ENCODE results near the gene FAM3C.

FAM3C gene

DNA sequence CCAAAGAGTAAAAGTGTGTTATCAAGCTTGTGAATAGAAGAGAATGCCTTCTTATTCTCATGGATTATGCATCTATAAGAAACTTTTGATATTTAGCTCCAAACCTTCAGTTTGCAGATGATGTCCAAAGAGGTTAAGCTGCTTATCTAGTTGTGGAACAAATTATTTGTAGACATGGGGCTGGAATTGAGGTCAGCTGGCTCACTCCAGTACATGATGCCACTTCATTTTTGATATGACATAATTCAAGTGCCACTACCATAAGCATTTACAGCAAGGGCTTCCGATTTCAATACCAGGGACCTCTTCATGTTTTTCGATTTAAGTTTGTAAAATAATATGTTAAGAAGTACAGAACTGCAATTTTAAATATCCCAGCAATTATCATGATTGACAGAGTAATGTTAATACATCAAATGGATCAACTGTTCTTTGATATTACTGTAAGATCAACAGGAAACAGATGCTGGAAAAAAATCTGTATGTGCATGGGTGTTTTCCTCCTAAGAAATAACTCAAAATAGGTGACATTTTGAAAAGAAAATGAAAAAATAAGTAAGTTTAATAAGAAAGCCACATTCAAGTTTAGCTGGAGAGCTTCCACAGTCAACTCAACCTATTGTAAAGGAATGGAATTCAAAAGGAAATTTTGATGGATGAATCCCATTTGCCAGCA is 12.7 kb downstream of the FAM3C start:
- H3K27ac ChIP-seq = no peak overlapping the region
- no peaks in the 10 kb centered on the region for H3K9me3 ChIP-seq (ENCODE audit: severe bottlenecking)
- no peak for DNase-seq
- no peak overlapping the region for H3K4me3 ChIP-seq (ENCODE audit: low read depth, low read length)
- TF ChIP-seq, protein P1, sequence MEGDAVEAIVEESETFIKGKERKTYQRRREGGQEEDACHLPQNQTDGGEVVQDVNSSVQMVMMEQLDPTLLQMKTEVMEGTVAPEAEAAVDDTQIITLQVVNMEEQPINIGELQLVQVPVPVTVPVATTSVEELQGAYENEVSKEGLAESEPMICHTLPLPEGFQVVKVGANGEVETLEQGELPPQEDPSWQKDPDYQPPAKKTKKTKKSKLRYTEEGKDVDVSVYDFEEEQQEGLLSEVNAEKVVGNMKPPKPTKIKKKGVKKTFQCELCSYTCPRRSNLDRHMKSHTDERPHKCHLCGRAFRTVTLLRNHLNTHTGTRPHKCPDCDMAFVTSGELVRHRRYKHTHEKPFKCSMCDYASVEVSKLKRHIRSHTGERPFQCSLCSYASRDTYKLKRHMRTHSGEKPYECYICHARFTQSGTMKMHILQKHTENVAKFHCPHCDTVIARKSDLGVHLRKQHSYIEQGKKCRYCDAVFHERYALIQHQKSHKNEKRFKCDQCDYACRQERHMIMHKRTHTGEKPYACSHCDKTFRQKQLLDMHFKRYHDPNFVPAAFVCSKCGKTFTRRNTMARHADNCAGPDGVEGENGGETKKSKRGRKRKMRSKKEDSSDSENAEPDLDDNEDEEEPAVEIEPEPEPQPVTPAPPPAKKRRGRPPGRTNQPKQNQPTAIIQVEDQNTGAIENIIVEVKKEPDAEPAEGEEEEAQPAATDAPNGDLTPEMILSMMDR (IDR thresholded peaks at IDR 0.05; ENCODE audit: low read depth, low read length) = no peak
- H3K27me3 ChIP-seq (ENCODE audit: insufficient read depth, low read depth, severe bottlenecking) = no peaks in the 10 kb centered on the region
- H3K36me3 ChIP-seq = no peaks in the 10 kb centered on the region

DNA sequence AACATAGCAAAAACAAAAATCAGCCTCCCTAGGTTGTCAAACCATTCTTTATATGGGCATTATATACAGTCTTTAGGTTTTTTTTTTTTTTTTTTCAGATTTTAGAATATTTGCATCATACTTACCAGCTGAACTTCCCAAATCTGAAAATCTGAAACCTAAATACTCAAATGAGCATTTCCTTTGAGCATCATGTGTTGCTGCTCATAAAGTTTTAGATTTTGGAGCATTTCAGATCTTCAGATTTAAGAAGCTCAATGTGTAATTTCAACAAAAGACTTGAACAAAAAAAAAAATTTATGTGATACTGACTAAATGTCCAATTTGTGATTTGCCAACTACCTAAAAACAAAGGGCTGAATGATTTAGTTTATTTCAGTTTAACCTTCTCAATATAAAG is 13.6 kb downstream of the FAM3C start:
- Histone ChIP-seq H3K27ac (no peak overlapping the region), H3K36me3 (peaks cover 3% of the 10 kb centered on the region; the same call in 1 of the 2 replicates), H3K27me3 (ENCODE audit: insufficient read depth, low read depth, severe bottlenecking) (no peaks in the 10 kb centered on the region), H3K4me3 (ENCODE audit: low read depth, low read length) (no peak overlapping the region), H3K9me3 (ENCODE audit: severe bottlenecking) (no peaks in the 10 kb centered on the region)
- DNase-seq = no peak
- TF ChIP-seq, protein P1 (IDR thresholded peaks at IDR 0.05; ENCODE audit: low read depth, low read length) = no peak

DNA sequence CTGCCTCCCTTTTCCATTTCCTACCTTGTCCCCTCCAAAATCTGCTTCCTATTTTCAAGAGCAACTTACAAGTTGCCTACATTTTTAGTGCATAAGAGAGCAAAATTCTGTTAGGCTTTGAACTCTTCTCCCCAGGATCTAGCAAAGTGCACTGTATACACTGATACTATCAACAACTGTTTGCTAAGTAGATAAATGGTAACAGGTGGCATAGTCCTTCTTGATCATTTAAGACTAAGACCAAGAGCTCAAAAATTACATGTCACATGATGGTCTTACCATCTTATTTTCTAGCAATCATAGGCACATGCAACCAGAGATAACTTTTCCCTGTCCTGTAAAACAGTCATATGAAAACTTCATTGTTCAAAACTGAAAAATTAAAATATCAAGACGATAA is 16.2 kb downstream of the FAM3C start:
- Histone ChIP-seq H3K4me3 (ENCODE audit: low read depth, low read length) (no peak overlapping the region), H3K36me3 (peaks cover 3% of the 10 kb centered on the region; the same call in 1 of the 2 replicates), H3K9me3 (ENCODE audit: severe bottlenecking) (no peaks in the 10 kb centered on the region), H3K27me3 (ENCODE audit: insufficient read depth, low read depth, severe bottlenecking) (no peaks in the 10 kb centered on the region), H3K27ac (no peak overlapping the region)
- TF ChIP-seq, protein P1 (IDR thresholded peaks at IDR 0.05; ENCODE audit: low read depth, low read length) = no peak
- DNase-seq = no peak

DNA sequence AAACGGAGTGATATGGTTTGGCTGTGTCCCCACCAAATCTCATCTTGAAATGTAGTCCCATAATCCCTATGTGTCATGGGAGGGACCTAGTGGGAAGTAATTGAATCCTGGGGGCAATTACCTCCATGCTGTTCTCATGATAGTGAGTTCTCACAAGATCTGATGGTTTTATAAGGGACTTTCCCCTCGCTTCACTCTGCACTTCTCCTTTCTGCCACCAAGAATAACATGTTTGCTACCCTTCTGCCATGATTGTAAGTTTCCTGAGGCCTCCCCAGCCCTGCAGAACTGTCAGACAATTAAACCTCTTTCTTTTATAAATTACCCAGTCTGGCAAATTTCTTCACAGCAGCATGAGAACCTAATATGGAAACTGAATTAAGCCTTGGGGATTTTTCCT is 19.1 kb downstream of the FAM3C start:
- H3K9me3 ChIP-seq (ENCODE audit: severe bottlenecking) = no peaks in the 10 kb centered on the region
- TF ChIP-seq, protein P1 (IDR thresholded peaks at IDR 0.05; ENCODE audit: low read depth, low read length) = no peak
- no peak for DNase-seq
- no peaks in the 10 kb centered on the region for H3K27me3 ChIP-seq (ENCODE audit: insufficient read depth, low read depth, severe bottlenecking)
- H3K36me3 ChIP-seq = peaks cover 3% of the 10 kb centered on the region; the same call in 1 of the 2 replicates
- no peak overlapping the region for H3K4me3 ChIP-seq (ENCODE audit: low read depth, low read length)
- H3K27ac ChIP-seq = no peak overlapping the region

DNA sequence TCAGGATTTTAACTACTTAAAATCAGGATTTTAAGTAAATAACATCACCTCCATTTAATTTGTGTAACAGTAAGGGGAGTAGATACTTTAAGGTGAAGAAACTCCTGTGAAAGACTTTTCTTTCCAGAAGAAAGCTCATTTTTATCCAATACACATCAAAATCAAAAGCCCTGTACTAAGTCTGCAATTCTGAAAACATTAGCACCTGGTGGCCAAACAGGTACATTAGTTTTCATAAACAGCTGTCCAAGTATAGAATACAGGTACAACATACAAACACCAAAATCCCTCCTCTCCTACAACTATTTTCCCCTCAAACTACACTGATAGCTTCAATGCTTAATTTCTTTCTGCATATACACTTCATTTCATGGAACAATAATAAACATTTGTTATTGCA is 22.9 kb downstream of the FAM3C start:
- no peak for DNase-seq
- TF ChIP-seq, protein P1 (IDR thresholded peaks at IDR 0.05; ENCODE audit: low read depth, low read length) = no peak
- H3K9me3 ChIP-seq (ENCODE audit: severe bottlenecking) = no peaks in the 10 kb centered on the region
- peaks cover 3% of the 10 kb centered on the region; the same call in 1 of the 2 replicates for H3K36me3 ChIP-seq
- no peak overlapping the region for H3K4me3 ChIP-seq (ENCODE audit: low read depth, low read length)
- no peak overlapping the region for H3K27ac ChIP-seq
- no peaks in the 10 kb centered on the region for H3K27me3 ChIP-seq (ENCODE audit: insufficient read depth, low read depth, severe bottlenecking)
